HEK293 (cell line): ENCODE measurements around the gene SERTAD1.

Experiments
- FEZF1 ChIP-seq: fragments of 450-650 bp; formaldehyde crosslinking; IDR thresholded peaks from 2 replicates; pipeline ENCODE4 v1.5.1; 2016; ENCODE audit warnings: missing biosample characterization, missing genetic modification characterization
- HOXD13 ChIP-seq: sonication (generic); formaldehyde crosslinking; IDR thresholded peaks from 2 replicates; pipeline ENCODE4 v1.8.0; 2022; ENCODE audit warnings: missing genetic modification reagents, borderline replicate concordance
- IKZF3 ChIP-seq: fragments of 450-650 bp; IDR thresholded peaks from 2 replicates; pipeline ENCODE4 v1.5.0; 2018; ENCODE audit warnings: missing biosample characterization, mild to moderate bottlenecking, missing genetic modification characterization, moderate library complexity
- KLF16 ChIP-seq: fragments of 450-650 bp; formaldehyde crosslinking; IDR thresholded peaks from 2 replicates; pipeline ENCODE4 v1.5.1; 2017; ENCODE audit warnings: missing biosample characterization, missing genetic modification characterization
- KLF7 ChIP-seq: fragments of 450-650 bp; formaldehyde crosslinking; IDR thresholded peaks from 2 replicates; pipeline ENCODE4 v1.5.1; 2016; ENCODE audit warnings: missing biosample characterization, missing genetic modification characterization, borderline replicate concordance
- KLF8 ChIP-seq: fragments of 450-650 bp; formaldehyde crosslinking; IDR thresholded peaks from 2 replicates; pipeline ENCODE4 v1.5.1; 2016; ENCODE audit warnings: missing biosample characterization, missing genetic modification characterization
- KLF9 ChIP-seq: fragments of 450-650 bp; formaldehyde crosslinking; IDR thresholded peaks from 2 replicates; pipeline ENCODE4 v1.5.1; 2016; ENCODE audit warnings: missing biosample characterization, missing genetic modification characterization, low read depth
- OVOL3 ChIP-seq: fragments of 450-650 bp; formaldehyde crosslinking; IDR thresholded peaks from 2 replicates; pipeline ENCODE4 v1.5.1; 2016; ENCODE audit warnings: missing biosample characterization, missing genetic modification characterization
- PATZ1 ChIP-seq: fragments of 450-650 bp; formaldehyde crosslinking; IDR thresholded peaks from 2 replicates; pipeline ENCODE4 v1.5.1; 2016; ENCODE audit warnings: missing biosample characterization, missing genetic modification characterization
- SCRT1 ChIP-seq: fragments of 450-650 bp; formaldehyde crosslinking; IDR thresholded peaks from 2 replicates; pipeline ENCODE4 v1.5.1; 2016; ENCODE audit warnings: missing biosample characterization, missing genetic modification characterization, borderline replicate concordance
- SETDB1 ChIP-seq: IDR thresholded peaks from one replicate; pipeline ENCODE4 v1.6.1; 2017; ENCODE audit warnings: mild to moderate bottlenecking, low read length, moderate library complexity, mixed read lengths; ENCODE audit not compliant: insufficient read length
- TRIM28 ChIP-seq: IDR thresholded peaks from 2 replicates; pipeline ENCODE4 v1.6.1; 2011; ENCODE audit warnings: low read length, control low read depth, borderline replicate concordance
- WT1 ChIP-seq: fragments of 450-650 bp; formaldehyde crosslinking; IDR thresholded peaks from 2 replicates; pipeline ENCODE4 v1.5.1; 2016; ENCODE audit warnings: missing biosample characterization, missing genetic modification characterization
- ZBTB20 ChIP-seq: fragments of 450-650 bp; formaldehyde crosslinking; IDR thresholded peaks from 2 replicates; pipeline ENCODE4 v1.5.1; 2016; ENCODE audit warnings: missing biosample characterization, missing genetic modification characterization
- ZBTB7A ChIP-seq: fragments of 450-650 bp; formaldehyde crosslinking; IDR thresholded peaks from 2 replicates; pipeline ENCODE4 v1.5.1; 2016; ENCODE audit warnings: low read depth, missing biosample characterization, missing genetic modification characterization
- ZFP37 ChIP-seq: fragments of 450-650 bp; formaldehyde crosslinking; IDR thresholded peaks from 2 replicates; pipeline ENCODE4 v1.5.1; 2016; ENCODE audit warnings: missing biosample characterization, missing genetic modification characterization
- ZNF138 ChIP-seq: fragments of 450-650 bp; formaldehyde crosslinking; IDR thresholded peaks from 2 replicates; pipeline ENCODE4 v1.5.1; 2016; ENCODE audit warnings: missing biosample characterization, missing genetic modification characterization, borderline replicate concordance
- ZNF146 ChIP-seq: fragments of 450-650 bp; formaldehyde crosslinking; IDR thresholded peaks from 2 replicates; pipeline ENCODE4 v1.5.1; 2016; ENCODE audit warnings: missing biosample characterization, missing genetic modification characterization
- ZNF16 ChIP-seq: fragments of 450-650 bp; formaldehyde crosslinking; IDR thresholded peaks from 2 replicates; pipeline ENCODE4 v1.5.1; 2016; ENCODE audit warnings: low read depth, missing biosample characterization, missing genetic modification characterization
- ZNF223 ChIP-seq: fragments of 450-650 bp; formaldehyde crosslinking; IDR thresholded peaks from 2 replicates; pipeline ENCODE4 v1.5.1; 2016; ENCODE audit warnings: missing biosample characterization, missing genetic modification characterization
- ZNF354C ChIP-seq: fragments of 450-650 bp; formaldehyde crosslinking; IDR thresholded peaks from 2 replicates; pipeline ENCODE4 v1.5.1; 2016; ENCODE audit warnings: missing biosample characterization, missing genetic modification characterization, low read depth, borderline replicate concordance
- ZNF416 ChIP-seq: fragments of 450-650 bp; formaldehyde crosslinking; IDR thresholded peaks from 2 replicates; pipeline ENCODE4 v1.5.1; 2016; ENCODE audit warnings: missing biosample characterization, missing genetic modification characterization
- ZNF488 ChIP-seq: fragments of 450-650 bp; formaldehyde crosslinking; IDR thresholded peaks from 2 replicates; pipeline ENCODE4 v1.5.1; 2016; ENCODE audit warnings: missing biosample characterization, missing genetic modification characterization
- ZNF513 ChIP-seq: fragments of 450-650 bp; IDR thresholded peaks from 2 replicates; pipeline ENCODE4 v1.5.1; 2018; ENCODE audit warnings: missing biosample characterization, missing genetic modification characterization
- ZNF549 ChIP-seq: fragments of 450-650 bp; IDR thresholded peaks from 2 replicates; pipeline ENCODE4 v1.5.1; 2018; ENCODE audit warnings: missing biosample characterization, missing genetic modification characterization, mild to moderate bottlenecking, inconsistent platforms, moderate library complexity
- ZNF555 ChIP-seq: fragments of 450-650 bp; formaldehyde crosslinking; conservative IDR thresholded peaks from 2 replicates; pipeline ENCODE4 v1.5.1; 2017; ENCODE audit warnings: missing biosample characterization, mild to moderate bottlenecking, missing genetic modification characterization, inconsistent platforms
- ZNF561 ChIP-seq: fragments of 450-650 bp; IDR thresholded peaks from 2 replicates; pipeline ENCODE4 v1.5.1; 2018; ENCODE audit warnings: missing biosample characterization, missing genetic modification characterization, borderline replicate concordance
- ZNF600 ChIP-seq: fragments of 450-650 bp; formaldehyde crosslinking; IDR thresholded peaks from 2 replicates; pipeline ENCODE4 v1.5.1; 2016; ENCODE audit warnings: missing biosample characterization, missing genetic modification characterization
- ZNF626 ChIP-seq: fragments of 450-650 bp; sonication (Bioruptor Pico); formaldehyde crosslinking; IDR thresholded peaks from 2 replicates; pipeline ENCODE4 v1.5.1; 2018; ENCODE audit warnings: missing biosample characterization, missing genetic modification characterization, inconsistent platforms
- ZNF654 ChIP-seq: fragments of 450-650 bp; formaldehyde crosslinking; IDR thresholded peaks from 2 replicates; pipeline ENCODE4 v1.5.1; 2016; ENCODE audit warnings: low read depth, missing biosample characterization, missing genetic modification characterization
- ZNF704 ChIP-seq: fragments of 450-650 bp; formaldehyde crosslinking; IDR thresholded peaks from 2 replicates; pipeline ENCODE4 v1.5.1; 2016; ENCODE audit warnings: missing biosample characterization, missing genetic modification characterization
- ZNF76 ChIP-seq: fragments of 450-650 bp; formaldehyde crosslinking; IDR thresholded peaks from 2 replicates; pipeline ENCODE4; 2016; ENCODE audit warnings: low read depth, missing biosample characterization, missing genetic modification characterization, borderline replicate concordance
- ZNF843 ChIP-seq: fragments of 450-650 bp; formaldehyde crosslinking; IDR thresholded peaks from 2 replicates; pipeline ENCODE4 v1.5.1; 2016; ENCODE audit warnings: missing biosample characterization, missing genetic modification characterization
- ZSCAN18 ChIP-seq: fragments of 450-650 bp; formaldehyde crosslinking; IDR thresholded peaks from 2 replicates; pipeline ENCODE4 v1.5.1; 2016; ENCODE audit warnings: missing biosample characterization, missing genetic modification characterization

The SERTAD1 gene

GRCh38 chr19:40425450-40426287 is at the start of gene SERTAD1 (continued):
- TF ChIP-seq ZNF223 (tag by site-specific recombination) (0 out of 2 replicates have a peak, but pooled peaks have one; percentile 18), KLF7 (tag by site-specific recombination) (no peak), TRIM28 (no peak), ZNF843 (peak; percentile 64), ZNF16 (tag by site-specific recombination) (no peak), ZBTB20 (tag by site-specific recombination) (peak; percentile 94), WT1 (tag by site-specific recombination) (no peak; the same call in 1 of the 2 replicates), ZNF488 (no peak), ZNF416 (tag by site-specific recombination) (no peak), ZNF146 (tag by site-specific recombination) (no peak), KLF8 (peak; percentile 92), ZNF354C (no peak), SETDB1 (no peak), HOXD13 (CRISPR knock-in tag) (no peak), PATZ1 (tag by site-specific recombination) (peak; percentile 75), ZNF626 (tag by site-specific recombination) (no peak), ZNF561 (peak; percentile 99), ZNF513 (tag by site-specific recombination) (0 out of 2 replicates have a peak, but pooled peaks have one; percentile 51), ZNF76 (tag by site-specific recombination) (peak; percentile 9; the same call in 1 of the 2 replicates), ZFP37 (tag by site-specific recombination) (peak; percentile 76), ZNF600 (tag by site-specific recombination) (peak; percentile 98), ZNF555 (tag by site-specific recombination) (no peak), KLF9 (tag by site-specific recombination) (peak; percentile 92), ZBTB7A (peak; percentile 77; the same call in 1 of the 2 replicates), KLF16 (tag by site-specific recombination) (peak; percentile 89), ZNF549 (tag by site-specific recombination) (no peak), OVOL3 (no peak), ZNF704 (tag by site-specific recombination) (peak; percentile 84; the same call in 1 of the 2 replicates), IKZF3 (peak; percentile 88), ZNF654 (0 out of 2 replicates have a peak, but pooled peaks have one; percentile 5), ZSCAN18 (tag by site-specific recombination) (peak; percentile 42; the same call in 1 of the 2 replicates), SCRT1 (tag by site-specific recombination) (no peak), FEZF1 (no peak), ZNF138 (no peak)
